Esophagus muscularis mucosa (tissue), 4 donors: ENCODE measurements around the gene PFKFB3.

Experiments
- EP300 ChIP-seq: sonication (generic); formaldehyde crosslinking; IDR thresholded peaks from one replicate; pipeline ENCODE4 v1.6.1; 2017; ENCODE audit warnings: antibody characterized with exemption
- POLR2A ChIP-seq: fragments of 450-650 bp; IDR thresholded peaks from one replicate; pipeline ENCODE4 v1.6.1; 2017; ENCODE audit warnings: antibody characterized with exemption, moderate library complexity, mild to moderate bottlenecking, low read depth
- POLR2AphosphoS5 ChIP-seq, 2 donors: sonication (generic); formaldehyde crosslinking; IDR thresholded peaks; one replicate each; pipeline ENCODE4 v1.6.1; 2017; ENCODE audit warnings: antibody characterized with exemption in 2 of 2
- TF ChIP-seq, protein P1 (sequence below), 3 experiments: fragments of 200-600 bp in 2 of 3; fragments of 450-650 bp in 1 of 3; sonication (generic) in 2 of 3; IDR thresholded peaks; one replicate each; pipeline ENCODE4 v1.5.1; 2017 to 2019; ENCODE audit warnings: antibody characterized with exemption in 3 of 3, mild to moderate bottlenecking in 2 of 3, moderate library complexity in 1 of 3

DNA sequence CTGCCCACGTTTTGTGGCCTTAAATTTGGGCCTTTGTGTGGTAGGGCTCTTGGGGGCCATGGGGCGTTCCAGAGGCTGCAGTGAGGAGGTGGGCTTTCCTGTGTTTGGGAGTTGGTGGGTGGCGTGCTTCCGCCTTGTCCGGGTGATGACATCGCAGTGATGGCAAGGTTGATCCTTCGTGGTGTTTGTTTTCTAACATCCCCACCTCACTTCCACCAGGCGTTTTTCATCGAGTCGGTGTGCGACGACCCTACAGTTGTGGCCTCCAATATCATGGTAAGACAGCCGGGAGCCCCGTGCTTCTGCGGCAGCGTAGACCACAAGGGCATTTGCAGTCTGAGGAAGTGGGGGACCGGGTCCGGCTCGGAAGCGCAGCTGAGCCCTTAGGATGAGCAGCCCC, 14.2 kb downstream of the PFKFB3 start:
- TF ChIP-seq, protein P1, sequence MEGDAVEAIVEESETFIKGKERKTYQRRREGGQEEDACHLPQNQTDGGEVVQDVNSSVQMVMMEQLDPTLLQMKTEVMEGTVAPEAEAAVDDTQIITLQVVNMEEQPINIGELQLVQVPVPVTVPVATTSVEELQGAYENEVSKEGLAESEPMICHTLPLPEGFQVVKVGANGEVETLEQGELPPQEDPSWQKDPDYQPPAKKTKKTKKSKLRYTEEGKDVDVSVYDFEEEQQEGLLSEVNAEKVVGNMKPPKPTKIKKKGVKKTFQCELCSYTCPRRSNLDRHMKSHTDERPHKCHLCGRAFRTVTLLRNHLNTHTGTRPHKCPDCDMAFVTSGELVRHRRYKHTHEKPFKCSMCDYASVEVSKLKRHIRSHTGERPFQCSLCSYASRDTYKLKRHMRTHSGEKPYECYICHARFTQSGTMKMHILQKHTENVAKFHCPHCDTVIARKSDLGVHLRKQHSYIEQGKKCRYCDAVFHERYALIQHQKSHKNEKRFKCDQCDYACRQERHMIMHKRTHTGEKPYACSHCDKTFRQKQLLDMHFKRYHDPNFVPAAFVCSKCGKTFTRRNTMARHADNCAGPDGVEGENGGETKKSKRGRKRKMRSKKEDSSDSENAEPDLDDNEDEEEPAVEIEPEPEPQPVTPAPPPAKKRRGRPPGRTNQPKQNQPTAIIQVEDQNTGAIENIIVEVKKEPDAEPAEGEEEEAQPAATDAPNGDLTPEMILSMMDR (IDR thresholded peaks at IDR 0.05) = no peak
- TF ChIP-seq EP300 (no peak), POLR2AphosphoS5 (IDR thresholded peaks at IDR 0.05) (no peak), POLR2A (no peak)
